ENCODE results near the gene SLC12A3. TPM values are rescaled to one million over a fixed set of nuclear protein-coding genes. Genes with fewer than 3 reads are reported as not detected.

The SLC12A3 gene
- total RNA-seq, 1 experiment from 2014 or later = not detected

DNA sequence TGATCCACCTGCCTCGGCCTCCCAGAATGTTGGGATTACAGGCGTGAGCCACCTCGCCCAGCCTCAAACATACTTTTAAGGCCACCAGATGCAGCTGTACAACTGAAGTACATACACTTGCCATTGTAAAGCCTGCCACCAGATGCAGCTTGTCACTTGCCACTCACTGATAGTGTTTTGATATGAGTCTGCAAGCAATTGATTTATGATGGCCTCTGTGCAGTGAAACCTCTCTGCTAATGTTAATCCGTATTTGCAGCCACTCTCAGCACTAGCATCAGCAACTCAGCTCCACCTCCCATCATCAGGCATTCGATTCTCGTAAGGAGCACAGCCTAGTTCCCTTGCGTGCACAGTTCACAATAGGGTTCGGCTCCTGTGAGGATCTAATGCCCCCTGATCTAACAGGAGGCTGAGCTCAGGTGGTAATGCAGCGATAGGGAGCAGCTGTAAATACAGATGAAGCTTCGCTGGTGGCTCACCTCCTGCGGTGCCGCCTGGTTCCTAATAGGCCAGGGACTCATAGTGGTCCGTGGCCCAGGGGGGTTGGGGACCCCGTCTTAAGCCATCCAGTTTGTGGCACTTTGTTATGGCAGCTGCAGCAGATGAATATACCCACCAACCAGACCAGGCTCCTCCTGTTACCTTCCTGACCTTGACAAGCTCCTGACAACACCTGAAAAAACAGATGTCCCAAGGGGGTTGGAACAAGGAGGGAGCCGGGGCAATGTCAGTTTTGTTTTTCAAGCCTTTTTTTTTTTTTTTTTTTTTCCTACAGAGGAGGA lies 65.7 kb downstream of the SLC12A3 start:
- peaks cover 8% of the 10 kb centered on the region for H3K36me3 Mint-ChIP-seq

DNA sequence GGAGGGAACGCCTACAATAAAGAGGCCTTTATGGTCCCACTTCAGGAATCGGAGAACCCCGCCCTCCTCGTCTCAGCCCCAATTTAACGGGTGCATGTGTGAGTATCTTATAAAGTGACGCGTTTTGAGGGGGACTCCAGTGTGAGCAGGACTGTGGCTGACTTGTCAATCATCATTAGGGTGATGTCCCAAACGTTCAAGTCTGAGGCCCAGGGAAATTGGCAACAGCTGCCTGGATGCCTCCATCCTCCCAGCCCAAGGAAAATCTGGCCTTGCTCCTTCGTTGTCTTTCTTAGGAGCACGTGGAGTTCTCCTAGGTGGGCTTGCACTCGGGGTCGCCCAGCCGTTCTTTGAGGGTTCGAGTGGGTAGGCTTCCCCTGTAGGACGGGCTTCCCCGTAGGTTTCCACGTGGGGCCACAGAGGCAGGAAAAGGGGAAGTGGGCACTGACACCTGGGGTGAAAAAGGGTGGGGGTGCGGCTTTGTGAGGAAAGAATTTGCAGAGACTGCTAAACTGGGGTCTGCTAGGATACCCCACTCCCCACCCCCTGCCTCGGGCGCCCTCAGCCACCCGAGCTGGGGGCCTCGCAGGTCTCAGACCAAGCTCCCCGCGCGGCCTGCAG lies 66.4 kb downstream of the SLC12A3 start:
- peaks cover 13% of the 10 kb centered on the region for H3K36me3 Mint-ChIP-seq
- peak overlapping the region; percentile 92 for H3K27ac Mint-ChIP-seq
- ChIA-PET POLR2A (interaction anchor here (0.6 to 1.4 kb wide), 9 partner anchors 11 to 256 kb away, joined by 3 to 4 read pairs (median 3); no protein-coding TSS in a partner anchor), CTCF (interaction anchor here (0.7 to 2.4 kb wide), 5 partner anchors 33 to 284 kb away, joined by 3 to 10 read pairs (median 5); no protein-coding TSS in a partner anchor)
- DNase-seq (ENCODE audit: low spot score) (no peak), ATAC-seq (no peak; the same call in 1 of the 2 replicates)
- peaks cover 26% of the 10 kb centered on the region for H3K4me1 Mint-ChIP-seq
- H3K4me3 Mint-ChIP-seq = peak overlapping the region; percentile 94
- no peaks in the 10 kb centered on the region for H3K27me3 Mint-ChIP-seq (ENCODE audit: low read depth)
- H3K9me3 Mint-ChIP-seq = no peaks in the 10 kb centered on the region; the same call in 1 of the 2 replicates
- TF ChIP-seq CBFB (CRISPR knock-in tag; IDR thresholded peaks at IDR 0.05; ENCODE audit: low read depth) = no peak
- TF ChIP-seq, protein P1, sequence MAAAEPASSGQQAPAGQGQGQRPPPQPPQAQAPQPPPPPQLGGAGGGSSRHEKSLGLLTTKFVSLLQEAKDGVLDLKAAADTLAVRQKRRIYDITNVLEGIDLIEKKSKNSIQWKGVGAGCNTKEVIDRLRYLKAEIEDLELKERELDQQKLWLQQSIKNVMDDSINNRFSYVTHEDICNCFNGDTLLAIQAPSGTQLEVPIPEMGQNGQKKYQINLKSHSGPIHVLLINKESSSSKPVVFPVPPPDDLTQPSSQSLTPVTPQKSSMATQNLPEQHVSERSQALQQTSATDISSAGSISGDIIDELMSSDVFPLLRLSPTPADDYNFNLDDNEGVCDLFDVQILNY (CRISPR knock-in tag; IDR thresholded peaks at IDR 0.05) = no peak
- TF ChIP-seq, protein P2, sequence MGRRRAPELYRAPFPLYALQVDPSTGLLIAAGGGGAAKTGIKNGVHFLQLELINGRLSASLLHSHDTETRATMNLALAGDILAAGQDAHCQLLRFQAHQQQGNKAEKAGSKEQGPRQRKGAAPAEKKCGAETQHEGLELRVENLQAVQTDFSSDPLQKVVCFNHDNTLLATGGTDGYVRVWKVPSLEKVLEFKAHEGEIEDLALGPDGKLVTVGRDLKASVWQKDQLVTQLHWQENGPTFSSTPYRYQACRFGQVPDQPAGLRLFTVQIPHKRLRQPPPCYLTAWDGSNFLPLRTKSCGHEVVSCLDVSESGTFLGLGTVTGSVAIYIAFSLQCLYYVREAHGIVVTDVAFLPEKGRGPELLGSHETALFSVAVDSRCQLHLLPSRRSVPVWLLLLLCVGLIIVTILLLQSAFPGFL (CRISPR knock-in tag; IDR thresholded peaks at IDR 0.05; ENCODE audit: borderline replicate concordance) = 0 out of 2 replicates have a peak, but pooled peaks have one; percentile 18

More for the DNA sequence above, 65.7 kb downstream of the SLC12A3 start:
- CTCF ChIA-PET = interaction anchor here (0.7 to 2.4 kb wide), 6 partner anchors 34 to 284 kb away, joined by 3 to 10 read pairs (median 4); no protein-coding TSS in a partner anchor
- POLR2A ChIA-PET = interaction anchor here (0.6 to 1.2 kb wide), 6 partner anchors 20 to 334 kb away, joined by 3 to 4 read pairs (median 4); no protein-coding TSS in a partner anchor
- H3K27ac Mint-ChIP-seq = peak overlapping the region; percentile 92; the same call in 1 of the 2 replicates
- peaks cover 26% of the 10 kb centered on the region for H3K4me1 Mint-ChIP-seq
- DNase-seq (ENCODE audit: low spot score) = peak; percentile 39
- ATAC-seq = no peak
- TF ChIP-seq FOXK1 (CRISPR knock-in tag; IDR thresholded peaks at IDR 0.05) (no peak), ESRRA (CRISPR knock-in tag; IDR thresholded peaks at IDR 0.05; ENCODE audit: borderline replicate concordance) (no peak), HMGA2 (CRISPR knock-in tag; IDR thresholded peaks at IDR 0.05) (no peak), NR1H2 (CRISPR knock-in tag; IDR thresholded peaks at IDR 0.05) (no peak), CREB1 (CRISPR knock-in tag; IDR thresholded peaks at IDR 0.05) (no peak), ZBTB21 (CRISPR knock-in tag; IDR thresholded peaks at IDR 0.05; ENCODE audit: borderline replicate concordance) (no peak), SP1 (CRISPR knock-in tag; conservative IDR thresholded peaks at IDR 0.05) (no peak), FOXP1 (CRISPR knock-in tag; IDR thresholded peaks at IDR 0.05; ENCODE audit: borderline replicate concordance) (no peak), ZNF396 (CRISPR knock-in tag; IDR thresholded peaks at IDR 0.05; ENCODE audit: borderline replicate concordance) (no peak)
- TF ChIP-seq, protein P2 (CRISPR knock-in tag; IDR thresholded peaks at IDR 0.05; ENCODE audit: borderline replicate concordance) = no peak
- TF ChIP-seq, protein P3, sequence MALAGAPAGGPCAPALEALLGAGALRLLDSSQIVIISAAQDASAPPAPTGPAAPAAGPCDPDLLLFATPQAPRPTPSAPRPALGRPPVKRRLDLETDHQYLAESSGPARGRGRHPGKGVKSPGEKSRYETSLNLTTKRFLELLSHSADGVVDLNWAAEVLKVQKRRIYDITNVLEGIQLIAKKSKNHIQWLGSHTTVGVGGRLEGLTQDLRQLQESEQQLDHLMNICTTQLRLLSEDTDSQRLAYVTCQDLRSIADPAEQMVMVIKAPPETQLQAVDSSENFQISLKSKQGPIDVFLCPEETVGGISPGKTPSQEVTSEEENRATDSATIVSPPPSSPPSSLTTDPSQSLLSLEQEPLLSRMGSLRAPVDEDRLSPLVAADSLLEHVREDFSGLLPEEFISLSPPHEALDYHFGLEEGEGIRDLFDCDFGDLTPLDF (CRISPR knock-in tag; IDR thresholded peaks at IDR 0.05) = no peak
- TF ChIP-seq, protein P4, sequence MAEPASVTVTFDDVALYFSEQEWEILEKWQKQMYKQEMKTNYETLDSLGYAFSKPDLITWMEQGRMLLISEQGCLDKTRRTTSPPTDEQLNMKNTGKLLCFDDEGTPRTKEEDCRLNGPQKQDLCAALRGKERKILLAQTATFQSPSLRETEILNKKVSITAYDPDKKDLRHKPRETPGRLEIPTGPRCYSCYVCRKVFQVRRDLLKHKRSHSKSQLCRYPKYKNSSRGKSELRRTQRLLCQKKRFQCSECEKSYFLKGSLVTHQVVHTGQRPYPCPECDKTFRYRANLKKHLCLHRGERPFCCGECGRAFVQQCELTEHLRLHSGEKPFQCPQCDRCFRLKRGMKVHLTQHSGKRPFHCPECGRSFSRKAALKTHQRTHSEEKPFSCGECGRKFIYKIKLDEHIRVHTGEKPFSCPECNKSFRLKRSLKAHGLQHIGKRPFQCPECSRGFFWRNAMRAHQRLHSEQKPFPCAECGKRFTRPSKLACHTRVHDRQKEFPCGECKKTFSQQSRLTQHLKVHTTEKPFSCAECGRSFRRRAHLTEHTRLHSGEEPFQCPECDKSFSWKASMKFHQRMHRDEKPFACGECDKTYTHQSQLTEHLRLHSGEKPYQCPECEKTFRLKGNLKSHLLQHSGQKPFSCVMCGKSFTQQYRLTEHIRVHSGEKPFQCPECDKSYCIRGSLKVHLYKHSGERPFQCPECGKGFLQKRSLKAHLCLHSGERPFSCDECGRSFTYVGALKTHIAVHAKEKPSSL (CRISPR knock-in tag; conservative IDR thresholded peaks at IDR 0.05) = no peak
- TF ChIP-seq, protein P5, sequence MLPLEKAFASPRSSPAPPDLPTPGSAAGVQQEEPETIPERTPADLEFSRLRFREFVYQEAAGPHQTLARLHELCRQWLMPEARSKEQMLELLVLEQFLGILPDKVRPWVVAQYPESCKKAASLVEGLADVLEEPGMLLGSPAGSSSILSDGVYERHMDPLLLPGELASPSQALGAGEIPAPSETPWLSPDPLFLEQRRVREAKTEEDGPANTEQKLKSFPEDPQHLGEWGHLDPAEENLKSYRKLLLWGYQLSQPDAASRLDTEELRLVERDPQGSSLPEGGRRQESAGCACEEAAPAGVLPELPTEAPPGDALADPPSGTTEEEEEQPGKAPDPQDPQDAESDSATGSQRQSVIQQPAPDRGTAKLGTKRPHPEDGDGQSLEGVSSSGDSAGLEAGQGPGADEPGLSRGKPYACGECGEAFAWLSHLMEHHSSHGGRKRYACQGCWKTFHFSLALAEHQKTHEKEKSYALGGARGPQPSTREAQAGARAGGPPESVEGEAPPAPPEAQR (CRISPR knock-in tag; IDR thresholded peaks at IDR 0.05) = no peak
- no peaks in the 10 kb centered on the region; the same call in 1 of the 2 replicates for H3K9me3 Mint-ChIP-seq
- H3K27me3 Mint-ChIP-seq (ENCODE audit: low read depth) = no peaks in the 10 kb centered on the region
- H3K4me3 Mint-ChIP-seq = peak overlapping the region; percentile 62

Data from WTC11 (cell line).